HG03558 (cell line): ENCODE data around the gene FILIP1L.

Source experiments
- ATAC-seq: cut with Tn5 transposase; IDR thresholded peaks from one replicate; pipeline ENCODE4 v1.9.1; 2021; ENCODE audit warnings: moderate number of reproducible peaks; ENCODE audit not compliant: unreplicated experiment; ENCODE audit errors: extremely low read depth

FILIP1L gene

DNA sequence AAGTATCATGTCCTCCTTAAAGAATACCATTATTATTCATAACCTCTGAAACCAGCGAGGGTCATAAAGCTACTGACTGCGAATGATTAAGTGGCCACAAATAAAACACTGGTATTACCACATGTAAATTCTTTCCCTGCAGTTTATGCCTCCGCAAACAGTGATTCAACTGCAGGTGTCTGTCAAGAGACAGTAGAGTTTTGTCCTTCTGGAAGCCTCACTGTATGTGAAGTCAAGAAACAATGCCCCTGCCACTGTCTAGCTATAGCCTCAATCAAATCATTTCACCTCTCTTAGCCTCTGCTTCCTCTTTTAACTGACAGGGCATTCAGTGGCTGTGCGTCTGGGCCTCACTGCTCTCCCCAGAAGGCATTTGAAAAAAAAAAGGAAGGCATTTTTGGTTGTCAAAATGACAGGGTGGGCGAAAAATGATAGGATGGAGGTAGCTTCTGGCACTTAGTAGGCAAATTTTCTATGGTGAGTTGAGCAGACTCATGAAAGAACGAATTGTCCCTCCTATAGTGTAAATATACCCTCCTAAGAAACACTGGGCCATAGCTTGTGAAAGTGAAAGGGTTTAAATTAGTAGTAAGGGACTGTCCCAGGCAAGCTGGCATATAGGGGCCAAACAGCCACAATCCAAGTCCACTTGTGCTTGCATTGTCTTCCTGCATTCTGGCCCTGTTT is 66.7 kb downstream of the FILIP1L start:
- ATAC-seq = peak; percentile 48

DNA sequence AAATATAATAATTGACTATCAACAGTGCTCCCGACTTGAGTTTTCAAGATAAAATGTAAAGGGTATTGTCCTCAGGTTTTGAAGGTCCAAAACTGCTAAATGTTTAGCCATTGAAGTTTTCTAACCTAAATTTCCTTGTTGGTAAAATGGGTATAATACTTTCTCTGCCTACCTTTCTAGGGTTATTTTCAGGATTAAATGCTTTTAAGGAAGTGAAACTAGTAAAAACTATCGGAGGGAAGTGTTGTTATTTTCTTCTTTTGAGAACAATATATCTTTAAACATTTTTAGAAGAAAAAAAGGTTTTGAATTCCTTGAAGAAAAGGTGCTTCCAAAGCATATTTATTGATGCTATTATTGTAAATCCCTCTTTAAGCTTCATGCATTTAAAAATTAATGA is 67.3 kb downstream of the FILIP1L start:
- no peak for ATAC-seq

DNA sequence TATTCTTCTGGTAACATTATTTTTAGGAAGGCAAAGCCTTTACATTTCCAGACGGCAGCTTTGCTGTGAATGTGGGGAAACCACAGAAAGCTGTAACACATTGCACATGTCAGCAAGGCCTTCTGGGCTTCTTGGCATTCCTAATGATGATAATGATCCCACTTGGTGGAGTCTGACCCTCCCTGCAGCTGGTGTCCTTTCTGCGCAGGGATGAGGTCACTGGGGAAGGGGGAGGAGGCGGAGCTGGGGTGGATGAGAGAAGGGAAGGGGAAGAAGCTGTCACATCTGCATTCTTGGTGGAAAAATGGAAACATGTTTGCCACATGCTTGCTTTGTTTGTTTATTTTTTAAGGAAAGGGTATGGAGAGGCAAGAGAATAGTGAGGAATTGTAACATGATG is 68.6 kb downstream of the FILIP1L start:
- no peak for ATAC-seq

DNA sequence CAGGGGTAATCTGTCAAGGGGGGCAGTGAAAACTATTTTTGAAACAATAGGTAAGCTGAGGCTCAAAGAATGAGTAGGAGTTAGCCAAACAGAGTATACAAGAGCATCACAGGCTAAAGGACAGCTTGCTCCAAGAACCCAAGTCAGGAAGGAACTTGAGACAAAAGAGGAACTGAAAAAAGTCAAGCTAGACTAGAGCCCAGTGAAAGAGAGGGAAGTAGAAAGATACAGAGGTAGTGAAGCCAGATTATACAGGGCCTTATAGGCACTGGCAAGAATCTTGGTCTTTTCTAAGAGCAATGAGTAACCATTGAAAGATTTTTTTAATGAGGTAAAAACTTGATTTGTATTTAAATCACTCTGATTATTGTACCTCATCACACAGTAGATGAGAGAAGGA is 69.9 kb downstream of the FILIP1L start:
- ATAC-seq = peak; percentile 76

DNA sequence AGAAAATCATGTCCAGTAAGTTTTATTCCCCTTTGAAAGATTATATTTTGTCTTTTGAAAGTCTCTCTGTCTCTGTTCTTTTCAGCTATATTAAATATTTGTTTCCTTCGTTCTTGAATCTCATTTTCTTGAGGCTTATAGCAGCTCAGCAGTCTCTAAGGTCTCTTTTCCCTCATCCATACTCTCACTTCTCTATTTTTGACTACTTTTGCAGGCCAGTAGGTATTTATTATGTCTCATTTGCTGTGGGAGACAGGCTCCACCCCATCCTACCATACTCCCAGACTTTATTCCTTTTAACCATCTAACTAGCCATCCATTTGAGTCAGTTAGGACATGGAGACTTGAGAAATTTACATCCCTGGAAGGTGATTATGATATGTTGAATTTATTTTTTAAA is 71.0 kb downstream of the FILIP1L start:
- no peak for ATAC-seq

DNA sequence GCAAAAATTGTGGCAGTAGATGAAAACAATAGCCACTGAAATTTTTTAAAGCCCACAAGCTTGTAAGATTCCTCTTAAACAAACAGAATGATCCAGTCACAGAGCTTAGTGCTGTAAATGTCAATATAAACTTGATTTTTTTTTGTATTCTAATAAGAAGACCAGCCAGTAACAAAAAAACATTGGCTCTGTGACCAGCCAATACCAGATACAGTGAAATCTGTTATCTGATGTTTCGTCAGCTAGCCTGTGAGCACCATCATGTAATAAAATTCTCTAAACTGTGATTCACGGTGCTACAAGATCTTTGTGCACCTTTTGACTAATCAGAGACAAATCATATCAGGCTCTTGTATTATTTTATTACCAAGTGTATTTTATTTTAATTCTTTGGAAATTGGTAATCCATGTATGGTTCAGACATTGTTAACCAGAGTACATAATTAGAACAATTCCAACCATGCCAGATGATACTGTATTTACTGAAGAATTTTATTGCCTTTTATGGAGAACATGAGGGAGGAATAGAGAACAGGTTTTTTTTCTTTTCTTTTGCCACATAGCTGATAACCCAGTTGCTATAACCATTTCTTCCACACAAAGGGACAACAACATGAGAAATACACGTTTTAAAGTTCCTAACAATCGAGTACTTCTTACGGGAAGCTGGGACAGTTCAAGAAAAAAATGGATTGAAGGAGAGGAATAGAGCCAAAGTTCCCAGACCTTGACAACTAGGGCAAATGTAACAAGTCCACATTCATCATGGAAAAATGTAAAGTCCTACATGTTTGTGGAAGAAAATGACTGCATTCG is 71.9 kb downstream of the FILIP1L start:
- no peak for ATAC-seq

DNA sequence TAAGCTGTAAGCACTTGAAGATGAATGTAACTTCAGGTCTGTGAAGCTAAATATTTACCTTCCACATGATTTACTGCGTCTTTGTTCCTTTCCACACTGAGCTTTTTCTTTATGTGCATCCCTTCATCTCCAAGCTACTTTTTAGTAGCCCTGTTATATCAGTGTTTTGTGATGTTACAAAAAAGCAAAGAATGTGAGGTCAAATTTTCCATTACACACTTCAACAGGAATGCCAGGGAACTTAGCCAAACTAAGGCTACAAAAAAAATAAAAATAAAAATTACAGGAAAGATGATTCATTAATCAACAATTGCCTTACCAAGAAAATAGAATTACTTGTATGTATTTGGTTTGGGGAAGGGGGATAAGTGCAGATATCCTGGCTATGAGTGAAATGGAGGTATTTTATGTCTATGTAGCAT is 73.0 kb downstream of the FILIP1L start:
- ATAC-seq = no peak

DNA sequence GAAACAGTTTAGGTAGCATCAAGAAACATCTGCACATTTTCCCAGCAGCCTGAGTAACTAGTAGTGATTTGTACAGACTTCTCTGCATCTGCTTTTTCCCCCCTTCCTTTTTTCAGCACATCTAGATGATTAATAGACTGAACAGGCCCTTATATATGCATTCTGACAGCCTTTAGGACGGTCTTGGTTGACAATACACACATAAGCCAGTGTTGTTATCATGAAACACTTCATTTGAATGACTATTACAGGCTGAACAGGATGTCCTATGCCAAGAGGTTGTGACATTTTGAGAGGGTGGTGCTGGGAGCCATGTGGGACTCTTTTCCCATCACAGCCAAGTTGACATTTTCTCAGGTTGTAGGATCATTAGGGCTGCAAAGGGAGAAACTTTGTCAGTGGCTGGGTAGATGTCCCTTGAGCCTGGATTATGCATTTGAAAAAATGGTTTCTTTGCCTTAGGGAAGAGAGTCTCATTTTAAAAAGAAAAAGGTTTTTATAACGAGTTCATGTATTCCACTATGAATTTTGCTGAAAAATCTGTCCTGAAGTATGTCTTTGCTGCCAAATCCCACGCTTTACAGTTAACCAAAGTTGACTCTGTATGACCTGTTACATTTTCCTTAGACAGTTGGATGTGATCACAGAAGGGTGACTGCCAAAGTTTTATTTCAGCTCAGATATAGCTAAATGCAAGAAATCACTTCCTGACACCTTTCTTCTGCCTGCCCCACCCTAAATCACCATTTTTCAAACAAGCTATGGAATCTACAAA is 73.7 kb downstream of the FILIP1L start:
- ATAC-seq = no peak

DNA sequence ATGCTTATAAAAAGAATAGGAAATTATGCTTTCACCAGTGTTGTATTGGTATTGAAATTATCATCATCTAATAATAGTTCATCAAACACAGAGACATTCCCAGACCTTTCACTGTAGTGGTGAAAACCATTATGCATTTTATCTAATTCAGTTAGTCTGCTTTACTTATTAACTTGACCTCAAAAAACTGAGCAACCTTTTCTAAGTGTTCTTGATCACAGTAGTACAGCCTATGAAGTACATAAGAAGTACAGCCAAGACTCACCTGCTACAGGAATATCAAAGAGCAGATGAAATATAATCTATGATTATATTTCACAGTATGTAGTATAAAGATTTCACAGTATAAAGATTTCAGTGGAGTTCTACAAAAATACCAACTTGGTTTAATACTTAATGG is 75.2 kb downstream of the FILIP1L start:
- no peak for ATAC-seq

DNA sequence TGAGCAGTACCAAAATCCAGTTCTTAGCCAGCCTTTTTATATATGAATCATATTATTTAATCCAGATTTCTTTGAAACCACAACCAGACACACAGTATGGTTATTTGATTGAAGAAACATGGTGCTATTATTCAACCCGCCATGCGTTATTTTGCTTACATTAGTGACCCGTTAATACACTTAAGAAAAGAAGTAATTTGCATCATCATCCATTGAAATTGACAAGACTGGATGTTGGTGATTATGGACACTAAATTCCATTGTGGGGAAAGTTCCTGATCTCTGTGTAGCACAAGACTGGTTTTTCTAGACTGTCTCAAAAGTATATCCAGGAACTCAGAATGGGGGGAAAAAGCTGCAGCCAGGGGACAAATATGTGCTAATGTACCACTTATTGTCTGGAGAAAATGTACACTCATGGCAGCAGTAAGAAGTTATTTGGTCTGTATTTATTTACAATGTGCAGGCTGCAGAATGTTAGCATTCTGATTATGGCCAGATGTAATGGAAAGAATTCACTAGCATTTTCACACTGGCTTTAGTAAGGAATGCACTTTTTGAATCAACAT is 80.3 kb downstream of the FILIP1L start:
- no peak for ATAC-seq

DNA sequence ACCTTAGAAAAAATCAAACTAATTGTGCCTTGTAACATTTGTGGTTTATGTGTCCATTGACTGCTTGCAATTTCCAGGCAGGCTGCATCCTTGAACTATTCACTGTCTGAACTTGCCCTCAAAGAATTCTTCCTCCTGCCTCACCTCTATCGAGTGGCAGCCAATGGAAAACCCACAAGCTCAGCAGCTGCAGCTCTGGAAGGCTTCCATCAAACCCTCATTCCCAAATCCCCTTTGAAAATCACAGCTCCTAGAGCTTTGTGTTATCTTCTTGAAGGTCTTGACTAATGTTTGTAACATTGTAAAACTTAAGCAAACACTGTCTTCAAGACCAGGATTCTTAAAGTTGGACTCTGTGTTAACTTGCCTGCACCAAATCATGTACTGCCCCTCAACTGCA is 81.1 kb downstream of the FILIP1L start:
- no peak for ATAC-seq

DNA sequence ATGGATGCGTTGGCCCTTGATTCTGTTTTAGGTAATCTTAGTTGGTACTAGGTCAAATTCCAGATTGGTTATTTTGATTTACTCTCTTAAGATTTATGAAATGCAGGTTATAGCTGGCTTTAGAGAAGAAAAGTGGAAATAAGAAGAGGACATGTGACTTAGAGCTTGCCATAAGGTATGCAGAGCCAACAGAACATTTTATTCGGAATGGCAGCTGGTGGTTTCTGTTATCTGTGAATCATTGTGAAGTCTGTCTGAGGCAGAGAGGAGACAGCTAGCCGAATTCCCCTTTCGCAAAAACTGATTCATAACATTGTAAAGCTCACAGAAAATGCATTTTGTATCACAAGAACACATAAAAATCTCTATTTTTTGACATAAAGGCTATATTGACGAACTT is 82.1 kb downstream of the FILIP1L start:
- no peak for ATAC-seq

DNA sequence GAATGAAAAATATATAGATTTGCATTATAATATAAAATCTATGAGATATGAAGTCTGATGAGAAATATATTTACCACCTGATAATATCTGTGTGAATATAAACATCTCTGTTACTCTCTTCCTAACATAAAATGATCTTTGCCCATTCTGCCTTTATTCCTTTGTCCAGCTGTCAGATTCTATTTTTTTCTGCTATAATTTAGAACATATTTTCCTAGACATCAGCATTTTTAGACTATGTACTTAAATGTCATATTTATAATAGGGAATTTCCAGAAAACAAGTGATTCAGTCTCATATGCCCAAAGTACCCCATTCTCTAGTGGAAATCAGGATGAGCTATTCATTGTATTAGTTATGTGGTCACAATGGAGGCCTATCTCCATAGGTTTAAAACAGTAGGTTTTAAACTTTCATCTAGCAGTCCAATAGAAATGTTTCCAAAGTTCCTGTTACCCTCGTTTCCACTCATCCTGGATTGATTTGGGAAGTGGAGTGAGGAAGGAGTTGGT is 83.3 kb downstream of the FILIP1L start:
- ATAC-seq = no peak

DNA sequence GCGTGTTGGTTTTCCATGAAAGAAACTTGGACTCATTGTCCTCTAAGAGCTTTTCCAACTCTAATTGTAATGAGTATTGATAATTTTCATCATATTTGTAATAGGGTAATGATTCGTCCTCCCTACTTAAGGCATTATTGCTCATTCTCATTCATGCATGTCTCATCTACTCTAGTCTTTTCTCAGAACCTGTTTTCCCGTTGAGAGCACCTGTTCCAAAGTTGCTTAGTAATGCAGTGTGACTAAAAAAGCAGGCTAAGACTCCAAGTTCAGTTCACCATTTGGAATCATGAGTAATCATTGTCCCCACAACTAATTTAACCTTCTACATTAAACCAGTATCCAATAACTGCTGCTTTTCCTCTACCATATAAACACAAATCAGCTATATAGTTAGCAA is 84.0 kb downstream of the FILIP1L start:
- ATAC-seq = no peak

DNA sequence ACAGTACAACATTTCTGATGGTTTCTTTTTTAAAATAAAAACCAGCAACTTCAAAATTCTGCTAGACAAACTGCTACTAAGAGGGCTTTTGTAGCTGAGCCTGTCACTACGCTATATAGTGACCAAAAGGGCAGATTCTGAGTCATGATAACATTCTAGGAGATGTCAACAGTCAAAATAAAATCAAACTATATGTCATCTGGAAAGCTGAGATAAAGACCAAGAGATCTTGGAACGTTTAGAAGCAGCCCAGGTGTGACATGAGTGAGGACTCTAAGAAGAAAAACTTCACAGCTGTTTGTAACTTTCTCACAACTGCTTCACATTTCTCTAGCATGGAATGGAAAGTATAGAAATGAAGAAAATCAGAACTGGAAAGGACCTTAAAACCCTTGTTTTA is 84.6 kb downstream of the FILIP1L start:
- no peak for ATAC-seq

DNA sequence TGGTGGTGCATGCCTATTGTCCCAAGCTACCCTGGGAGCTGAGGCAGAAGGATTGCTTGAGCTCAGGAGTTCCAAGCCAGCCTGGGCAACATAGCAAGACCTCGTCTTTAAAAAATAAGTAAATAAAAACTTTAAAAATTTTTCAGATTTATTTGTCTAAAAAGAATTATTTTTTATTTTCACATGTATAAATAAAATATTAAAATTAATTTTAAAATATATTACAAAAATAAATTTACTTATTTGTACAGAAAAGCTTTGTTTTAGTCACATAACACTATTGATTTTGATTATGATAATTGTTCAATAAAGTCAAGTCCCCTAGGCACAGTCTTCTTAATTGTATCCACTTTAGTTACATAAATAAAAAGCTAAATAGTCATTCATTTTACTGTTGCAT is 85.2 kb downstream of the FILIP1L start:
- ATAC-seq = no peak

DNA sequence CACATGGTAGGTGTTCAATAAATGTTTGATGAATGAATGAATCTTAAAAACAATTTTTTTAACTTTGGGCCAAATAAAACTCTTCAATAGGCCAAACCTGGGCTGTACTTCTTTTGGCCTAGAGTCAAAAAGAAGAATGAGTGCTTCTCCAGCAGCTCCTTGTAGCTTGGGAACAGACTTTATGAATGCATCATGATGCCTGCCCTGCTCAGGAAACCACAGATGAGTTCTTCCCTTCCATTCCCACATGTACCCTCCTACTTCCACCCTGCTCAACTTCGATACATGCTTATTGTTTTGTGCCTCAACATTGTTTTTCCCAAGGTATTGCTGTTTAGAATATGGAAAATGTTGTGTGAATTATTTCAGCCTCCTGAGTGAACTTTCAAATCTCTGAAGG is 87.0 kb downstream of the FILIP1L start:
- ATAC-seq = no peak

DNA sequence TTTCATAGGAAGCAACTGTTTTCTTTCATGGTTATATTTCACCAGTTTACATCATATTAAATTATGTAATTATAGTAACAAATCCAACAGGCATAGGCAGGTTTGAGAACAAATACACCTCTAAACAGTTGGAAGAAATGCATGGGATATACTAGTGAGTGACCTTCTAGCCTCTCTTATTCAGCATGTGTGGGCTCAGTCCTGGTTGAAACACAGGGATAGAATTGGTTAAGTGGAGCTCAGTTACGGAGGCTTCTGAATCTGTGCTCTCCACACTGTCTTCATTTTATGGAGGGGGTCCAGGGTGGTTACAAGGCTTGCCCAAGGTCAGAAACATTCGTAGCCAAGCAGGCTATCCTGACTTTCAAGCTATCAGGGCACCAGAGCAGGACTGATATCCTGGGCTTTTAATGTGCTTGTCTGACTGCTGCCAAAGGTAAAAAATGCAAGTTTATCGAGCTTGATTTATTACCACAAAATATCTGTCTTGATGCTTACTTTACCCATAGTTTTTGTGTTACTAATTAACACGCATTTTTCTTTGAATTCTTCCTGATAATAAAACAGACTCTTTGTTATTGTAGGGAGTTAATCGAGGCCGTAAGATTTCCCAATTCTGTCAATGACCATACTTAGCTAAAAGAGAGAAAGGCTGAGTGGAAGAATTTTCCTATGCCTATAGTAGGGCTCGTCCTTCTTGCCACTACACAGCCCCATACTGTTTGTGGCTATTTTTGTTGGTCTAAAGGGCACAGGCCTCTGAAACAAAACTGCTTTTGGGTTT is 89.6 kb downstream of the FILIP1L start:
- no peak for ATAC-seq

DNA sequence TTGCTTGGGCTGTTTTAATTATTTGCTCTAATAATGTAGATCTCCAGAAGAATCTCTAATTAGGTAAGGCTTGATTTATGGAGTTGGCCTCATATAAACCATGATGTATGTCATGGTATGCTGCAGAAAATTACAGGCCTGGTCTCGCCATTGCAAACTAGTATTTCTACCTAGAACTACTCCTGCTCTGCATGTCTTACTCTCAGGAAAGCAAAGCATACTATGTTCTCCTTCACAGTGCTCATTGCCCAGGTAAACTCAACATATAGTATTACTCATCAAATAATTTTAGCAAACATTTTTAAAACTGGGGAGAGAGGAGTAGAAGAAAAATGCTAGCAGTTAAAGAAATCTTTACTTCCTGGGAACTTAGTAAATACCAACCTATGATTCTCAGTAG is 90.7 kb downstream of the FILIP1L start:
- ATAC-seq = no peak

DNA sequence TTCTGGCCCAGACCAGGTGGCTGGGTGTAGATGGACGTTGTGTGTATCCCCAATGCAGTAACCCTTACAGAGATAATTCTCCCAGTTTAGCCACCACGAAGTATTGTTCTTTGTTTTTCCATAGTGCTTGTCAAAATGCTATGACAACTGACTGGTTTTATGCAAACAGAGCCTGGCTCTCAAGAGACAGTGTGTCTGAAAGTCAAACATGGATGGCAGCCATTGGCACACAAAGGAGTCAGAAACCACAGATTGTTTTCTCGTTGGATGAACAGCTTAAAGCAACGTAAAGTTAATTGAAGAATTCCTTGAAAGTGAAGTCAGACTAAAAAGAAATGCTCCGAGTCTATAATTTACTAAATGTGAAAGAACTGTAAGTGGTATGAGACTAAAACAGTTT is 91.2 kb downstream of the FILIP1L start:
- ATAC-seq = no peak
